K562 (cell line): ENCODE data around the gene CYSRT1. TPM values are rescaled to one million over a fixed set of nuclear protein-coding genes. Genes with fewer than 3 reads are reported as not detected.

Experiments
- BHLHE40 ChIP-seq: IDR thresholded peaks from 2 replicates; pipeline ENCODE4 v1.6.1; 2011; ENCODE audit warnings: low read length, improper control_type of control experiment
- FOXM1 ChIP-seq, 2 experiments: fragments of 450-650 bp in 1 of 2; sonication (generic) in 1 of 2; formaldehyde crosslinking in 1 of 2; IDR thresholded peaks; 2 replicates each; pipeline versions ENCODE4 v1.6.1 to v1.9.0; 2017 to 2022; ENCODE audit warnings: low read depth in 2 of 2, mild to moderate bottlenecking in 2 of 2, missing genetic modification reagents in 1 of 2, moderate library complexity in 1 of 2
- L3MBTL2 ChIP-seq: fragments of 450-650 bp; IDR thresholded peaks from 2 replicates; pipeline ENCODE4 v1.6.1; 2016; ENCODE audit warnings: mild to moderate bottlenecking, moderate library complexity
- NFYB ChIP-seq: IDR thresholded peaks from 2 replicates; pipeline ENCODE4 v1.6.1; 2011; ENCODE audit warnings: mild to moderate bottlenecking, moderate library complexity; ENCODE audit not compliant: insufficient read length; ENCODE audit errors: extremely low read depth
- polyA plus RNA-seq, 8 experiments: library from polyadenylated mRNA; depleted of rRNA in 4 of 8; stranded (reverse) in 5 of 8; unstranded in 3 of 8; fragments of >200 nt; fragmentation: Nextera tagmentation in 2 of 8; fragmentation: Illumina TruSeq in 1 of 8; extraction: Ambion mirVana in 2 of 8; extraction: Trizol in 1 of 8; gene quantifications; 2 replicates each; pipeline versions ENCODE4 v1.2.1 to v1.2.3, GENCODE V29; 2011 to 2014; ENCODE audit warnings: inconsistent platforms in 1 of 8, missing spikeins in 1 of 8
- total RNA-seq, 7 experiments: library from RNA; depleted of rRNA in 6 of 7; stranded (reverse); fragments of >200 nt in 6 of 7; fragmentation: Illumina TruSeq in 2 of 7; extraction: Trizol in 2 of 7; gene quantifications; 2 replicates each; pipeline versions ENCODE4 v1.2.1 to v1.2.3, GENCODE V29; 2011 to 2021; ENCODE audit warnings: low replicate concordance in 1 of 7
- TF ChIP-seq, protein P1 (sequence below): conservative IDR thresholded peaks from 2 replicates; pipeline ENCODE4 v1.6.1; 2011; ENCODE audit warnings: low read depth, mild to moderate bottlenecking, low read length; ENCODE audit not compliant: control insufficient read depth
- TF ChIP-seq, protein P2 (sequence below): sonication (generic); formaldehyde crosslinking; IDR thresholded peaks from 2 replicates; pipeline ENCODE4 v1.8.0; 2022; ENCODE audit warnings: mild to moderate bottlenecking, missing genetic modification reagents
- TF ChIP-seq, protein P3 (sequence below), 2 experiments: IDR thresholded peaks; 2 replicates each; pipeline ENCODE4 v1.6.1; 2012; ENCODE audit warnings: improper control_type of control experiment in 2 of 2, low read depth in 2 of 2, low read length in 2 of 2, borderline replicate concordance in 1 of 2

The CYSRT1 gene
- total and polyA plus RNA-seq, 9 of the 15 experiments (the other 6 are each of a cell fraction or from before 2014, with no cell fraction given), result 0.04 to 1.4 (median 0.42) TPM; not detected in 3

DNA sequence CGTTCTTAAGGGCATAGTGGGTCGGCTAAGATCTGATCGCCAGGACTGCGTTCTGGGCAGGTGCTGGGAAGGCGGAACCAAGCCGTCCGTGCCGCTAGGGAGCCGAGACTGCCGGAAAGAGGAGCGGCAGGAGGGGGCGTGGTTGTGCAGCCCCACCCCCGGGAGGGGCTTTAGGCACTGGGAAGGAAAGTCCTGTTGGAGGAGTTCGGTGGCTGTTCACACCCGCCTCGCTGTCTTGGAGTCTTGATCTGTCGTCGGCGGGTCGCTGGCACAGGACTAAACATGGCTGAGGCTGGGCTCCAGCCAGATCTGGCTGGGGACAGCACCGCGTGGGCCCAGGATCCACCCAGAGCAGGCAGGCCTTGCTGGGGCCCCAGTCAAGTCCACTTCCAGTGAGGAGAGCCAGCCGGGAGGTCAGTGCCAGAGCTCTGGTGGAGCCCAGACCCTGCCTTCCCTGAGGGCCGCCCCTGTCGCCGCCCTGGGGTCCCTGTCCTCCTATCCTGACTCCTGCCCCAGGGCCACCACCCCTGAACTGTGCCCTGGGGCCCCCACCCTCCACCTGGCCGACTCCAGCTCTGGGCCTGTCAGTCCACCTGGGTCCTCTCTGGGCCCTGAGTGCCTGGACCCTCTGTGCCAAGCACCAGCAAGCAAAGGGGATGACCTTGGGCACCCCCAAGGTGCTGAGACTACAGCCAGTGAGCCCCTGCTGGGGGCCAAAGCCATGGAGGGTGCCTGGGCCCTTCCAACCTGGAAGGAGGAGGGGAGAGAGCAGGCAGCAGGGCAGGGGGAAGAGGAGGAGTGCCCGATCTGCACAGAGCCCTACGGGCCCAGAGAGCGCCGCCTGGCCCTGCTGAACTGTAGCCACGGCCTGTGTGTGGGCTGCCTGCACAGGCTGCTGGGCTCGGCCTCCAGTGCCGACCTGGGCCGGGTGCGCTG lies 7.4 kb upstream of the CYSRT1 start (continued):
- TF ChIP-seq, protein P1, sequence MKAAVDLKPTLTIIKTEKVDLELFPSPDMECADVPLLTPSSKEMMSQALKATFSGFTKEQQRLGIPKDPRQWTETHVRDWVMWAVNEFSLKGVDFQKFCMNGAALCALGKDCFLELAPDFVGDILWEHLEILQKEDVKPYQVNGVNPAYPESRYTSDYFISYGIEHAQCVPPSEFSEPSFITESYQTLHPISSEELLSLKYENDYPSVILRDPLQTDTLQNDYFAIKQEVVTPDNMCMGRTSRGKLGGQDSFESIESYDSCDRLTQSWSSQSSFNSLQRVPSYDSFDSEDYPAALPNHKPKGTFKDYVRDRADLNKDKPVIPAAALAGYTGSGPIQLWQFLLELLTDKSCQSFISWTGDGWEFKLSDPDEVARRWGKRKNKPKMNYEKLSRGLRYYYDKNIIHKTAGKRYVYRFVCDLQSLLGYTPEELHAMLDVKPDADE, result 0 out of 2 replicates have a peak, but pooled peaks have one; percentile 48
- TF ChIP-seq BHLHE40, result peak; percentile 83
- TF ChIP-seq L3MBTL2, result peak; percentile 70; the same call in 1 of the 2 replicates
- TF ChIP-seq, protein P2, sequence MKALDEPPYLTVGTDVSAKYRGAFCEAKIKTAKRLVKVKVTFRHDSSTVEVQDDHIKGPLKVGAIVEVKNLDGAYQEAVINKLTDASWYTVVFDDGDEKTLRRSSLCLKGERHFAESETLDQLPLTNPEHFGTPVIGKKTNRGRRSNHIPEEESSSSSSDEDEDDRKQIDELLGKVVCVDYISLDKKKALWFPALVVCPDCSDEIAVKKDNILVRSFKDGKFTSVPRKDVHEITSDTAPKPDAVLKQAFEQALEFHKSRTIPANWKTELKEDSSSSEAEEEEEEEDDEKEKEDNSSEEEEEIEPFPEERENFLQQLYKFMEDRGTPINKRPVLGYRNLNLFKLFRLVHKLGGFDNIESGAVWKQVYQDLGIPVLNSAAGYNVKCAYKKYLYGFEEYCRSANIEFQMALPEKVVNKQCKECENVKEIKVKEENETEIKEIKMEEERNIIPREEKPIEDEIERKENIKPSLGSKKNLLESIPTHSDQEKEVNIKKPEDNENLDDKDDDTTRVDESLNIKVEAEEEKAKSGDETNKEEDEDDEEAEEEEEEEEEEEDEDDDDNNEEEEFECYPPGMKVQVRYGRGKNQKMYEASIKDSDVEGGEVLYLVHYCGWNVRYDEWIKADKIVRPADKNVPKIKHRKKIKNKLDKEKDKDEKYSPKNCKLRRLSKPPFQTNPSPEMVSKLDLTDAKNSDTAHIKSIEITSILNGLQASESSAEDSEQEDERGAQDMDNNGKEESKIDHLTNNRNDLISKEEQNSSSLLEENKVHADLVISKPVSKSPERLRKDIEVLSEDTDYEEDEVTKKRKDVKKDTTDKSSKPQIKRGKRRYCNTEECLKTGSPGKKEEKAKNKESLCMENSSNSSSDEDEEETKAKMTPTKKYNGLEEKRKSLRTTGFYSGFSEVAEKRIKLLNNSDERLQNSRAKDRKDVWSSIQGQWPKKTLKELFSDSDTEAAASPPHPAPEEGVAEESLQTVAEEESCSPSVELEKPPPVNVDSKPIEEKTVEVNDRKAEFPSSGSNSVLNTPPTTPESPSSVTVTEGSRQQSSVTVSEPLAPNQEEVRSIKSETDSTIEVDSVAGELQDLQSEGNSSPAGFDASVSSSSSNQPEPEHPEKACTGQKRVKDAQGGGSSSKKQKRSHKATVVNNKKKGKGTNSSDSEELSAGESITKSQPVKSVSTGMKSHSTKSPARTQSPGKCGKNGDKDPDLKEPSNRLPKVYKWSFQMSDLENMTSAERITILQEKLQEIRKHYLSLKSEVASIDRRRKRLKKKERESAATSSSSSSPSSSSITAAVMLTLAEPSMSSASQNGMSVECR (CRISPR knock-in tag), result peak; percentile 35; the same call in 1 of the 2 replicates
- no peak for TF ChIP-seq NFYB
- TF ChIP-seq FOXM1 (IDR thresholded peaks at IDR 0.05; ENCODE audit: low read depth), result no peak
- TF ChIP-seq FOXM1 (CRISPR knock-in tag; IDR thresholded peaks at IDR 0.05; ENCODE audit: low read depth), result 0 out of 2 replicates have a peak, but pooled peaks have one; percentile 66
- TF ChIP-seq, protein P3, sequence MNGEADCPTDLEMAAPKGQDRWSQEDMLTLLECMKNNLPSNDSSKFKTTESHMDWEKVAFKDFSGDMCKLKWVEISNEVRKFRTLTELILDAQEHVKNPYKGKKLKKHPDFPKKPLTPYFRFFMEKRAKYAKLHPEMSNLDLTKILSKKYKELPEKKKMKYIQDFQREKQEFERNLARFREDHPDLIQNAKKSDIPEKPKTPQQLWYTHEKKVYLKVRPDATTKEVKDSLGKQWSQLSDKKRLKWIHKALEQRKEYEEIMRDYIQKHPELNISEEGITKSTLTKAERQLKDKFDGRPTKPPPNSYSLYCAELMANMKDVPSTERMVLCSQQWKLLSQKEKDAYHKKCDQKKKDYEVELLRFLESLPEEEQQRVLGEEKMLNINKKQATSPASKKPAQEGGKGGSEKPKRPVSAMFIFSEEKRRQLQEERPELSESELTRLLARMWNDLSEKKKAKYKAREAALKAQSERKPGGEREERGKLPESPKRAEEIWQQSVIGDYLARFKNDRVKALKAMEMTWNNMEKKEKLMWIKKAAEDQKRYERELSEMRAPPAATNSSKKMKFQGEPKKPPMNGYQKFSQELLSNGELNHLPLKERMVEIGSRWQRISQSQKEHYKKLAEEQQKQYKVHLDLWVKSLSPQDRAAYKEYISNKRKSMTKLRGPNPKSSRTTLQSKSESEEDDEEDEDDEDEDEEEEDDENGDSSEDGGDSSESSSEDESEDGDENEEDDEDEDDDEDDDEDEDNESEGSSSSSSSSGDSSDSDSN (IDR thresholded peaks at IDR 0.05; ENCODE audit: borderline replicate concordance in 1 of 2, low read depth in 2 of 2, low read length in 2 of 2), result peak in 1 of 2 experiments; percentile 60; a peak in 1 of 4 replicates
